Brain microvascular endothelial cell (primary cell): ENCODE data around the gene SPEM3.

Source experiments
- DNase-seq: peaks from one replicate; pipeline ENCODE4 v3.0.0-alpha.2; 2020
- H3K27ac ChIP-seq: fragments of 250-450 bp; sonication (Bioruptor Pico); 2 replicates; pipeline ENCODE4 v1.5.1; 2020; ENCODE audit warnings: mild to moderate bottlenecking, moderate library complexity
- H3K27me3 ChIP-seq: fragments of 250-450 bp; sonication (Bioruptor Pico); replicated peaks from 2 replicates; pipeline ENCODE4 v1.5.1; 2020; ENCODE audit warnings: mild to moderate bottlenecking
- H3K36me3 ChIP-seq: fragments of 250-450 bp; sonication (Bioruptor Pico); replicated peaks from 2 replicates; pipeline ENCODE4 v1.5.1; 2020; ENCODE audit warnings: mild to moderate bottlenecking
- H3K4me3 ChIP-seq: 2 replicates; pipeline ENCODE4 v1.5.1; 2011; ENCODE audit warnings: low read depth, mild to moderate bottlenecking, control low read depth, low read length, moderate library complexity
- CTCF ChIP-seq: IDR thresholded peaks from 2 replicates; pipeline ENCODE4 v1.5.1; 2011; ENCODE audit warnings: low read depth, mild to moderate bottlenecking, moderate library complexity, low read length, control low read depth, inconsistent platforms; ENCODE audit errors: missing control alignments
- in situ Hi-C: cut with HindIII; loops from 2 replicates; pipeline ENCODE4 v1.10.0; 2017; ENCODE audit warnings: low sequenced_read_pairs, low pct_ligation_motif_present

Gene SPEM3

GRCh38 chr17:7416323-7416722, 12.3 kb upstream of the SPEM3 start:
- Histone ChIP-seq H3K36me3 (peaks cover 9% of the 10 kb centered on the region), H3K27me3 (no peaks in the 10 kb centered on the region), H3K4me3 (no peak overlapping the region), H3K27ac (no peak overlapping the region)
- in situ Hi-C loops, result no loop called here
- TF ChIP-seq CTCF, result peak; percentile 19
- DNase-seq, result no peak

- H3K27me3 ChIP-seq, result no peaks in the 10 kb centered on the region
- DNase-seq, result no peak
- peaks cover 9% of the 10 kb centered on the region for H3K36me3 ChIP-seq
- H3K4me3 ChIP-seq, result no peak overlapping the region
- in situ Hi-C loops, result no loop called here
- H3K27ac ChIP-seq, result no peak overlapping the region
- no peak for TF ChIP-seq CTCF
These were observed 11.5 kb upstream of the SPEM3 start for GRCh38 chr17:7417056-7417655.

- Histone ChIP-seq H3K4me3 (no peak overlapping the region), H3K27me3 (no peaks in the 10 kb centered on the region), H3K36me3 (peaks cover 9% of the 10 kb centered on the region), H3K27ac (no peak overlapping the region)
- no peak for TF ChIP-seq CTCF
- in situ Hi-C loops, result no loop called here
- no peak for DNase-seq
These were observed 10.0 kb upstream of the SPEM3 start for GRCh38 chr17:7418472-7419152.

GRCh38 chr17:7419819-7420610, 8.6 kb upstream of the SPEM3 start, which contains the start of gene SPEM1:
Gene SPEM1 (plus strand): TSS chr17:7420324. CDS start chr17:7420385, 61 bp downstream.
- no peak for TF ChIP-seq CTCF
- in situ Hi-C loops, result no loop called here
- no peak within 1 kb of the TSS for H3K27ac ChIP-seq

GRCh38 chr17:7421186-7421585, 7.5 kb upstream of the SPEM3 start:
- in situ Hi-C loops, result no loop called here
- Histone ChIP-seq H3K36me3 (no peaks in the 10 kb centered on the region), H3K4me3 (no peak overlapping the region), H3K27ac (no peak overlapping the region), H3K27me3 (no peaks in the 10 kb centered on the region)
- no peak for DNase-seq
- TF ChIP-seq CTCF, result no peak

More at GRCh38 chr17:7419819-7420610, 8.6 kb upstream of the SPEM3 start, which contains the start of gene SPEM1:
- DNase-seq, result no peak
- H3K4me3 ChIP-seq, result no peak within 1 kb of the TSS
- H3K36me3 ChIP-seq, result peaks cover 8% of the 10 kb centered on the region
- no peaks in the 10 kb centered on the region for H3K27me3 ChIP-seq
